Measurements from ENCODE around the gene TNNC1. TPM values are rescaled to one million over a fixed set of nuclear protein-coding genes. Genes with fewer than 3 reads are reported as not detected.

The TNNC1 gene
- total and polyA plus RNA-seq, 2 of the 13 experiments (the other 11 are each of a cell fraction or from before 2014, with no cell fraction given), result 11.8 to 36.4 TPM

- DNase-seq (ENCODE audit: low spot score) (no peak), ATAC-seq (no peak), FAIRE-seq (no peak)
- H3K4me1 ChIP-seq (ENCODE audit: insufficient read depth, low read length), result peaks cover 20% of the 10 kb centered on the region
- H3K27ac ChIP-seq (ENCODE audit: extremely low read length, insufficient read depth, low read length), result no peak overlapping the region
- H2AFZ ChIP-seq (ENCODE audit: low read length), result no peak overlapping the region
- no peak for TF ChIP-seq ZBTB7B (CRISPR knock-in tag; IDR thresholded peaks at IDR 0.05)
- TF ChIP-seq NR2F2 (IDR thresholded peaks at IDR 0.05; ENCODE audit: borderline replicate concordance, low read depth), result no peak
- TF ChIP-seq ASH2L (IDR thresholded peaks at IDR 0.05; ENCODE audit: insufficient read length, low read depth, low read length), result no peak
- no peak for TF ChIP-seq NR0B2 (CRISPR knock-in tag; IDR thresholded peaks at IDR 0.05)
- no peak for TF ChIP-seq ZNF207 (IDR thresholded peaks at IDR 0.05; ENCODE audit: borderline replicate concordance)
- TF ChIP-seq ZFAT (CRISPR knock-in tag; conservative IDR thresholded peaks at IDR 0.05), result no peak
- no peaks in the 10 kb centered on the region for H4K20me1 ChIP-seq (ENCODE audit: insufficient read depth, low read length)
- no peak overlapping the region for H3K4me3 ChIP-seq (replicated peaks in 1 of 3; ENCODE audit: insufficient read depth in 1 of 3, low read depth in 2 of 3, low read length in 3 of 3)
- WGBS (ENCODE audit: low lambda C conversion rate), result 85% methylated on average over 7 of the region's 9 CpGs
- H3K36me3 ChIP-seq (replicated peaks in 1 of 2; ENCODE audit: control insufficient read depth in 1 of 2, insufficient read depth in 2 of 2, low read length in 2 of 2), result peaks cover 3 to 7% of the 10 kb centered on the region in 2 experiments; a peak in 2 of 5 replicates
- ChIA-PET CTCF (ENCODE audit: low intra/inter-chr PET ratio, low total read pairs) (no interaction called here), POLR2A (no interaction called here)
- in situ Hi-C loops (cut with HindIII; ENCODE audit: extremely low pct_ligation_motif_present, low pct_unique_long_range_greater_than_20kb) (no loop called here), intact Hi-C loops (cut with micrococcal nuclease; ENCODE audit: unreplicated experiment) (no loop called here)
- no peaks in the 10 kb centered on the region for H3K27me3 ChIP-seq (ENCODE audit: control insufficient read depth in 1 of 2, insufficient read depth in 2 of 2, low read length in 2 of 2)
- no peak overlapping the region for H3K4me2 ChIP-seq (ENCODE audit: low read depth, low read length)
- no peak overlapping the region for H3K9ac ChIP-seq (ENCODE audit: insufficient read depth, low read depth, low read length)
- BruUV-seq (replicated peaks), result no TSS peak
- H3K79me2 ChIP-seq (ENCODE audit: insufficient read depth, low read length), result no peaks in the 10 kb centered on the region
- no peaks in the 10 kb centered on the region for H3K9me3 ChIP-seq (ENCODE audit: low read length)
These were observed 15.0 kb downstream of the TNNC1 start for GRCh38 chr3:52438579-52439425.

- whole genome bisulfite sequencing (ENCODE audit: low lambda C conversion rate), result no CpG with 5 or more reads among the region's 6 CpGs
- Histone ChIP-seq H3K79me2 (ENCODE audit: insufficient read depth, low read length) (no peaks in the 10 kb centered on the region), H4K20me1 (ENCODE audit: insufficient read depth, low read length) (no peaks in the 10 kb centered on the region), H3K27ac (ENCODE audit: extremely low read length, insufficient read depth, low read length) (no peak overlapping the region), H3K36me3 (replicated peaks in 1 of 2; ENCODE audit: control insufficient read depth in 1 of 2, insufficient read depth in 2 of 2, low read length in 2 of 2) (peaks cover 3 to 7% of the 10 kb centered on the region in 2 experiments; a peak in 2 of 5 replicates), H3K4me2 (ENCODE audit: low read depth, low read length) (no peak overlapping the region), H2AFZ (ENCODE audit: low read length) (no peak overlapping the region), H3K9me3 (ENCODE audit: low read length) (no peaks in the 10 kb centered on the region), H3K4me1 (ENCODE audit: insufficient read depth, low read length) (peaks cover 20% of the 10 kb centered on the region), H3K27me3 (ENCODE audit: control insufficient read depth in 1 of 2, insufficient read depth in 2 of 2, low read length in 2 of 2) (no peaks in the 10 kb centered on the region), H3K4me3 (replicated peaks in 1 of 3; ENCODE audit: insufficient read depth in 1 of 3, low read depth in 2 of 3, low read length in 3 of 3) (no peak overlapping the region), H3K9ac (ENCODE audit: insufficient read depth, low read depth, low read length) (no peak overlapping the region)
- intact Hi-C loops (cut with micrococcal nuclease; ENCODE audit: unreplicated experiment) (no loop called here), in situ Hi-C loops (cut with HindIII; ENCODE audit: extremely low pct_ligation_motif_present, low pct_unique_long_range_greater_than_20kb) (no loop called here)
- ATAC-seq (no peak), DNase-seq (ENCODE audit: low spot score) (no peak), FAIRE-seq (no peak)
- TF ChIP-seq ZNF3 (CRISPR knock-in tag; IDR thresholded peaks at IDR 0.05) (no peak), ZBTB21 (CRISPR knock-in tag; IDR thresholded peaks at IDR 0.05) (no peak), NR2F6 (IDR thresholded peaks at IDR 0.05) (no peak), NR2F6 (CRISPR knock-in tag; IDR thresholded peaks at IDR 0.05) (no peak)
- BruUV-seq (replicated peaks), result no TSS peak
- ChIA-PET POLR2A (no interaction called here), CTCF (ENCODE audit: low intra/inter-chr PET ratio, low total read pairs) (no interaction called here)
These were observed 15.8 kb downstream of the TNNC1 start for GRCh38 chr3:52438104-52438376.

All from HepG2 (cell line).